Thoracic aorta (tissue), 2 donors: ENCODE measurements around the gene IFNL3. TPM values are rescaled to one million over a fixed set of nuclear protein-coding genes. Genes with fewer than 3 reads are reported as not detected.
"Not testable (repeated sequence)": the region's sequence is repeated elsewhere in the genome, so short reads cannot be mapped to it uniquely, and the experiment has no call there.

Experiments used
- ATAC-seq: fragments of 150-250 bp; one replicate; pipeline ENCODE4 v1.8.0; 2017; ENCODE audit warnings: low read depth; ENCODE audit not compliant: insufficient number of reproducible peaks, low FRiP score
- DNase-seq: peaks from one replicate; pipeline ENCODE4 v3.0.0-alpha.2; 2020; ENCODE audit warnings: low spot score
- H3K27ac ChIP-seq, 2 donors: fragments of 200-600 bp; sonication (generic); 1 replicate in 1 of 2; 2 replicates in 1 of 2; pipeline ENCODE4 v1.5.1; 2016; ENCODE audit warnings: mild to moderate bottlenecking in 2 of 2, moderate library complexity in 2 of 2
- H3K27me3 ChIP-seq: fragments of 200-600 bp; sonication (generic); replicated peaks from 2 replicates; pipeline ENCODE4 v1.6.0; 2016; ENCODE audit warnings: mild to moderate bottlenecking; ENCODE audit not compliant: insufficient read depth
- H3K36me3 ChIP-seq: fragments of 200-600 bp; sonication (generic); one replicate; pipeline ENCODE4 v1.5.1; 2016
- H3K4me1 ChIP-seq, 2 donors: fragments of 200-600 bp; sonication (generic); 1 replicate in 1 of 2; 2 replicates in 1 of 2; pipeline versions ENCODE4 v1.5.1 to v1.6.0; 2016; ENCODE audit warnings: low read depth in 2 of 2, mild to moderate bottlenecking in 1 of 2; ENCODE audit not compliant: control insufficient read depth in 1 of 2
- H3K4me3 ChIP-seq: fragments of 200-600 bp; sonication (generic); 2 replicates; pipeline ENCODE4 v1.5.1; 2016; ENCODE audit warnings: mild to moderate bottlenecking
- H3K9me3 ChIP-seq: fragments of 200-600 bp; sonication (generic); 2 replicates; pipeline ENCODE4 v1.5.1; 2016
- total RNA-seq, 2 donors: library from RNA; depleted of rRNA; stranded (reverse); fragments of >200 nt; gene quantifications; one replicate each; pipeline versions ENCODE4 v1.1.0 to v1.2.3, GENCODE V29; 2016
- TF ChIP-seq, protein P1 (sequence below): fragments of 200-600 bp; sonication (generic); IDR thresholded peaks from one replicate; pipeline ENCODE4 v1.5.1; 2019; ENCODE audit warnings: antibody characterized with exemption

IFNL3 gene
- not detected for total RNA-seq

DNA sequence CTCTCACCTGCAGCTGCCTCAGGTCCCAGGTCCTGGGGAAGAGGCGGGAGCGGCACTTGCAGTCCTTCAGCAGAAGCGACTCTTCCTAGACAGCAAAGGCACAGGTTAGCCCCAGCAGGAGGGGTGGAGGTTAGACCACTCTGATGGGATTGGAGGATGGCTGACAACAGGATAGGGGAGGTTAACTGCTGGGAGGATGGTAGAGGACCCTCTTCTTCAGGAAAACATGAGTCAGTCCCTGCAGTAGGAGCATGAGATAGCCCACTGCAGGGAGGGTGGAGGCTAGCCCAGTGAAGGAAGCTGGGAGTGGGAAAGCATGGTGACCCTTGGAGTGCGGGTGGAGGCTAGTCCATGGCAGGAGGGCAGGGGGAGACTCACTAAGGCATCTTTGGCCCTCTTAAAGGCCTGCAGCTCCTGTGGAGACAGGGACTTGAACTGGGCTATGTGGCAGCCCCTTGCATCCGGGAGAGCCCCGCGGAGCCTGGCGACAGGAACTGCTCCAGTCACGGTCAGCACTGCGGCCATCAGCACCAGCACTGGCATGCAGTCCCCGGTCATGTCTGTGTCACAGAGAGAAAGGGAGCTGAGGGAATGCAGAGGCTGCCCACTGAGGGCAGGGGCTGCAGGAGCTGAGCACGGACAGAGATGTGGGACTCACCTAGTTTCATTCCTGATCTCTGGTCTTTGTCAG lies at the start of gene IFNL3:
IFNL3 (minus strand) TSS at position 597 of the 691 bp plus-strand sequence; CDS start at position 558, 39 bp downstream.
- not testable (repeated sequence) for H3K4me3 ChIP-seq, H3K27ac ChIP-seq, H3K27me3 ChIP-seq, DNase-seq, H3K36me3 ChIP-seq, H3K9me3 ChIP-seq, ATAC-seq
- H3K4me1 ChIP-seq = peaks cover 0 to 10% of the 10 kb centered on the region in 2 donors

DNA sequence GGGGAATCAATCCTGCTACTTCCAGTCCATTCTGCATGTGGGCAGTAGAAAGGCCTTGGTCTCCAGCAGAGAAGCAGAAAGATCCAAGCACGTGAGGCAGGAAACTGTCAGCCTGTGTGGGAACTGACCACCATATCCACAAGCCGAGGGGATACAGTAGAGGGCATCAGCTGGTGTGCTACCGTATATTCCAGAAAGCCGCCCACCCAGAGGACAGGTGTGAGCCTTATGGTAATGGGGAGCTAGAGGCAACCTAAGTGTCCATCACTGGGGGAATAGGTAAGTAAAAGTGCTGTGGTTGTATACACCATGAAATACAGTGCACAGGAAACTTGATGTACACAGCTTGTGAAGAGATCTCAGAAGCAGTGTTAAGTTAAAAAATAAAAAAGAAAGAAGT lies 48.6 kb upstream of the IFNL3 start:
- Histone ChIP-seq H3K9me3 (no peaks in the 10 kb centered on the region), H3K4me3 (no peak overlapping the region), H3K4me1 (no peaks in the 10 kb centered on the region), H3K27ac (no peak overlapping the region), H3K36me3 (no peaks in the 10 kb centered on the region), H3K27me3 (no peaks in the 10 kb centered on the region)
- DNase-seq (no peak), ATAC-seq (no peak)
- TF ChIP-seq, protein P1, sequence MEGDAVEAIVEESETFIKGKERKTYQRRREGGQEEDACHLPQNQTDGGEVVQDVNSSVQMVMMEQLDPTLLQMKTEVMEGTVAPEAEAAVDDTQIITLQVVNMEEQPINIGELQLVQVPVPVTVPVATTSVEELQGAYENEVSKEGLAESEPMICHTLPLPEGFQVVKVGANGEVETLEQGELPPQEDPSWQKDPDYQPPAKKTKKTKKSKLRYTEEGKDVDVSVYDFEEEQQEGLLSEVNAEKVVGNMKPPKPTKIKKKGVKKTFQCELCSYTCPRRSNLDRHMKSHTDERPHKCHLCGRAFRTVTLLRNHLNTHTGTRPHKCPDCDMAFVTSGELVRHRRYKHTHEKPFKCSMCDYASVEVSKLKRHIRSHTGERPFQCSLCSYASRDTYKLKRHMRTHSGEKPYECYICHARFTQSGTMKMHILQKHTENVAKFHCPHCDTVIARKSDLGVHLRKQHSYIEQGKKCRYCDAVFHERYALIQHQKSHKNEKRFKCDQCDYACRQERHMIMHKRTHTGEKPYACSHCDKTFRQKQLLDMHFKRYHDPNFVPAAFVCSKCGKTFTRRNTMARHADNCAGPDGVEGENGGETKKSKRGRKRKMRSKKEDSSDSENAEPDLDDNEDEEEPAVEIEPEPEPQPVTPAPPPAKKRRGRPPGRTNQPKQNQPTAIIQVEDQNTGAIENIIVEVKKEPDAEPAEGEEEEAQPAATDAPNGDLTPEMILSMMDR = no peak

DNA sequence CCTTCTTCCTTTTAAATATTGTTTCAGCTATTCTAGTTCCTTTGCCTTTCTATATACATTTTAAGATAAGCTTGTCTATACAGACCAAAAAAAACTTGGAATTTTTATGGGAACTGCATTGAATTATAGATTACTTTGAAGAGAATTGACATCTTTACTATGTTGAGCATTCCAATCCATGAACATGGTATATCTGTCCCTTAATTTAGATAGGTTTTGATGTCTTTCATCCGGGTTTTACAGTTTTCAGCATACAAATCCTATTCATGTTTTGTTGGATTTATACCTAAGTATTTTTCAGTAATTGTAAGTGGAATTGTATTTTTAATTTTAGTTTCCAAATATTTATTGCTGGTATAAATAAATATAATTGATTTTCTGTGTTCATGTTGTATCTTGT lies 39.2 kb upstream of the IFNL3 start:
- DNase-seq (no peak), ATAC-seq (no peak)
- H3K27me3 ChIP-seq = no peaks in the 10 kb centered on the region
- TF ChIP-seq, protein P1 = no peak
- H3K4me3 ChIP-seq = no peak overlapping the region
- no peak overlapping the region for H3K27ac ChIP-seq
- H3K36me3 ChIP-seq = no peaks in the 10 kb centered on the region
- H3K9me3 ChIP-seq = peaks cover 8% of the 10 kb centered on the region
- H3K4me1 ChIP-seq = no peaks in the 10 kb centered on the region

DNA sequence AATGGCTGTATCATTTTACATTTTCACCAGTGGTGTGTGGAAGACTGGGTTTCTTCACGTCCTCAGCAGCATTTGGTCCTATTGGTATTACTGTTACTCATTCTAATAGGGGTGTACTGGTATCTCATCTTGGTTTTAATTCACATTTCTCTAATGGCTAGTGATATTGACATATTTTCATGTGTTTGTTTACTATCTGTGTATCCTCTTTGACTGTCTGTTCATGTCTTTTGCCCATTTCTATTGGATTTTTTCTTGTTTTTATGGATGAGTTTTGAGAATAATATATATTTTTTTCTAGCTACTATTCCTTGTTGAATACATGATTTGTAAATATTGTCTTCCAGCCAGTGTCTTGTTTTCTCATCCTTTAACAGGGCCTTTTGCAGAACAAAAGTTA lies 37.2 kb upstream of the IFNL3 start:
- H3K4me3 ChIP-seq = no peak overlapping the region
- peaks cover 8% of the 10 kb centered on the region for H3K9me3 ChIP-seq

DNA sequence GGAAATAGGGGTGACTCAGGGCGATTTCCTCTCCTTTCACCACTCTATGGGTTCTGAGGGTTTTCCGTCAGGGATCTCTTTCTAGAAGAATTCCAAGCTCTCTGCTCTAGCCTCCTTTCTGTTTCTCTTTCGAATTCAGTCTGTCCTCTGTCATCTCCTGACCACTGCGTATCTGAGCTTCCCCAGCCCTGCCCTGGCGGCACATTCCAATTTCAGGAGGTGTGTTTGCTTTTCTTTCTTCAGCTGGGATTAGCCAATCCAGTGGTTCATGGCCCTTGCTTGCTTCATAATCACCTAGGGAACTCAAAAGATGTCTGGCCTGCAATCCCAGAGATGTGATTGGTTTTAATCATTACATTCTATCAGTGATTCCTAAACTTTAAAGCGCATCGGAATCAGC lies 32.8 kb upstream of the IFNL3 start:
- peaks cover 8% of the 10 kb centered on the region for H3K9me3 ChIP-seq
- H3K4me3 ChIP-seq = no peak overlapping the region
- no peaks in the 10 kb centered on the region for H3K27me3 ChIP-seq
- TF ChIP-seq, protein P1 = no peak
- DNase-seq (no peak), ATAC-seq (no peak)
- H3K27ac ChIP-seq = no peak overlapping the region
- no peaks in the 10 kb centered on the region for H3K4me1 ChIP-seq
- H3K36me3 ChIP-seq = no peaks in the 10 kb centered on the region

More for the DNA sequence above, 37.2 kb upstream of the IFNL3 start:
- Histone ChIP-seq H3K4me1 (no peaks in the 10 kb centered on the region), H3K36me3 (no peaks in the 10 kb centered on the region), H3K27ac (no peak overlapping the region), H3K27me3 (no peaks in the 10 kb centered on the region)
- DNase-seq (no peak), ATAC-seq (no peak)
- TF ChIP-seq, protein P1 = no peak

DNA sequence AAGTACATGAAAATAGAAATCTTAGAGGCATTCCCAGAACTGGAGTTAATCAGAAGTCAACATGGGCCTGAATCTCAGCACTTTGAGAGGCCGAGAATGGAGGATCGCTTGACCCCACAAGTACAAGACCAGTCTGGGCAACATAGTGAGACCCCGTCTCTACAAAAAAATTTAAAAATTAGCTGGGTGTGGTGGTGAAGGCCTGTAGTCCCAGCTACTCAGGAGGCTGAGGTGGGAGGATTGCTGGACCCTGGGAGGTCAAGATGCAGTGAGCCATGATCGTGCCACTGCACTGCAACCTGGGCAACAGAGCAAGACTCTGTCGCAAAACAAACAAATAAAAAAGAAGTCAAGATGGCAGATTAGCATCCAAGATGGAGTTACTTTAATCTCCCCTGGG lies 31.9 kb upstream of the IFNL3 start:
- peaks cover 2% of the 10 kb centered on the region for H3K9me3 ChIP-seq
- no peak for DNase-seq
- TF ChIP-seq, protein P1 = no peak

More for the DNA sequence above, 31.9 kb upstream of the IFNL3 start:
- ATAC-seq = no peak
- Histone ChIP-seq H3K36me3 (no peaks in the 10 kb centered on the region), H3K4me1 (no peaks in the 10 kb centered on the region), H3K4me3 (no peak overlapping the region), H3K27ac (no peak overlapping the region), H3K27me3 (no peaks in the 10 kb centered on the region)
